ENCODE data around the gene SARDH.

Gene SARDH

DNA sequence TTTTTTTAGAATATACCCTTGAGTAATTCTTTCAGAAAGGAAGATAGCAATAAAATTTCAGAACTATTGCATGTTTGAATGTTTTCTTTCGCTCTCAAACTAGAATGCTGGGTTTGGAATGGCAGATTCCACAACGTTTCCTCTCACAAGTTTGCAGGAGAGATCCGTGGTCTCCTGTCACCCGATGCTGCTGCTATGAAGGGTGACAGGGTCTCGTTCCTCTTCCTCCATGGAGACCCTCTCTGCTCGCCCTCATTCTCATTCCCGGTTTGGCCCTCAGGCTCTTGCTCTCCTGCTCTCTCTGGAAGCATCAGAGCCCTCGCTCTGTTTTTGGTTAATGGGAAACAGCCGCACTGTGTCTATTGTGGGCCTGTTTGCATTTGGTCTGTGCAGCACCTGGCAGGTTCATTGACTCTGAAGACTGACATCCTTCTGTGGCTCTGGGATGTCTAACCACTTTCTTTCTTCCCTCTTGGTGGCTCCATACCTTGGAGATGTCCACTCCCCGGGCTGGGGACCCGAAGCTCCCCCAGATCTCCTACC lies 116.4 kb downstream of the SARDH start:
- no peak for DNase-seq

DNA sequence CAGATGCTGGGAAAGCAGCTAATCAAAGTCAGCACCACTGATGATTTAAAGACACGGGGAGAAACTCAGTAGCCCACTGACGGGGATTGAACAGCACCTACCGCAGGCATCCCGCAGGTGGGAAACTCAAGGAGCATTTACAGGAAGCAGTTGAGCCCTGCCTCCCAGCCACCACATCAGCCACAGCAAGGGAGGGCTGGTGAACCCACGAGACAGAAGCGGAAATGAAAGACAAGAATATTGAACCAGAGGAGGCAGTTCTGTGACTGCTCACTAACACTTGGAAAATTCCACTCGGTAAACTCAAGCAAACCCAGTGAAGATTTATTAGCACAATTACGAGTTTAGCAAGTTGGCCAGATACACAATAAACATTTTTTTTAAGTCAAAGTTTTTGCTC lies 118.4 kb downstream of the SARDH start:
- no peak for DNase-seq

DNA sequence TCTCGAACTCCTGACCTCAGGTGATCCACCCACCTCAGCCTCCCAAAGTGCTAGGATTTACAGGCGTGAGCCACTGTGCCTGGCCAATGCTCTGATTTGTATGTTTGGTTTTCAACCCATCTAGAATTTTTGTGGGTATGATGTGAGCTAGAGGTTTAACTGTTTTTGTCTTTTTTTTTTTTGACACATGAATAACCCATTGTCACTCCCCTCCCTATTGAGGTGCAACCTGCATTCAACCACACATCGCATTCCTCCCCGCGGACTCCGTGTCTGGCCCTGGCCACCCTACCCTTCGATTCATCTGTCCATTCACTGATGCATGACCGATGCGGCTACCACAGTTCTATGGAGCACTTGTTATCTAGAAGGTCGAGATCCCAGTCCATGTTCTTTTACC lies 119.4 kb downstream of the SARDH start:
- DNase-seq: no peak

DNA sequence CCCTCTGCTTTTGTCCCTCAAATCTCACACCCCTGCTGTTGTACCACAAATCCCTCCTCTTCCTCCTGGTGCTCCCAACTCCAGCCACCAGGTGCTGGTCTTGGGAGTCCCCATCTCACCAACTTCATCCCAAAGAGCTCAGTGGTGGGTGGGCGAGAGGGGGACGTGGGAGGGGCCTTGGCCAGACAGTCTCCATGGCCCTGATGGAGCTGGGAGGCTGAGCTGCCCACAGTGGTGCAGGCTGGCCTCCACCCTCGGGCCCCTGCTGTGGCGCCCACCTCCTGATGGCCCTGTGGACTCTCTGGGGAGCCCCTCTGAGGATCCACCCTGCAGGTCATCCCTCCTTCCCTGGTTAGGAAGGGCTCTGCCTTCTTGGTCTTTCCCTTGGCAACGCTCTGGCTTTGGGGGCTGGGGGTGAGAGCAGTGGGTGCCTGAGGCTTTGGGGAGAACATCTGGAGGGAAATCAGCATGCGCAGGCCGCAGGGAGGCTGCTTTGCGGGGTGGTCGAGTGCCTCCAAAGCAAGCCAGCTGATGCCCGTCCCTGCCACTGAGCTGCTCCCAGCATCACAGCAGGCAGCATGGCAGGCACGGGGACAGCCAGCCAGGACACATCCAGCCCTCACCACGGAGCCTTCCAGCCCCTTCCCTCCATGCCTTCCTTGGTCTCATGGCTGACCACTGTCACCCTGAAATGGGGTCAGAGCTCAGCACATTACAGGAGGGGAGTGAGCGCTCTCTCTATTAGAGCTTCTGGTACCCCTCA lies 121.3 kb downstream of the SARDH start:
- no peak for DNase-seq

DNA sequence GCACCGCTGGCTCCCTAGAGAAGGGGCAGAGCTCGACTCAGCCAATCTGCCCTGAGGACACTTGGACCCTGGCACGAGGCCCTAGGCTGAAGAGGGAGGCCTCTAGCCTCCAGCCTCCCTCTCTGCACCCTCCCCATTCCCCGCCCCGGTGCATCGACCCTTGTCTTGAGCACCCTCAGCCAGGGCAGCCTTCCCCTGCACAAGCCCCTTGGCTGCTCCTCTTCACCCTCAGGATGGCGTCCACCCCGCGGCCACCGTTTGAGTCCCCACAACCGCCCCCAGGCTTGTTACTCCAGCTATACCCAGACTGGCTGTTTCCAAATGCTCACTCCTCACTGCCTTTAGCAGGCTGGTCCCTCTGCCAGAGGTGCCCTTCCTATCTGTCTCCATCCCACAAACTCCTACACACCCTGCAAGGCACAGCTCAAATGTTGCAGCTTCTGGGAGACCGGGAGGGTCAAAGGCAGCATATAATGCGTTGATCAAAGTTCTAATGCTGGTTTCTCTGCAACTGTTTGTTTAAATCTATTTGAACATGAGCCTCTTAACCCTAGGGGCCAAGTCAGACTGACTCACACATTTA lies 122.5 kb downstream of the SARDH start:
- no peak for DNase-seq

DNA sequence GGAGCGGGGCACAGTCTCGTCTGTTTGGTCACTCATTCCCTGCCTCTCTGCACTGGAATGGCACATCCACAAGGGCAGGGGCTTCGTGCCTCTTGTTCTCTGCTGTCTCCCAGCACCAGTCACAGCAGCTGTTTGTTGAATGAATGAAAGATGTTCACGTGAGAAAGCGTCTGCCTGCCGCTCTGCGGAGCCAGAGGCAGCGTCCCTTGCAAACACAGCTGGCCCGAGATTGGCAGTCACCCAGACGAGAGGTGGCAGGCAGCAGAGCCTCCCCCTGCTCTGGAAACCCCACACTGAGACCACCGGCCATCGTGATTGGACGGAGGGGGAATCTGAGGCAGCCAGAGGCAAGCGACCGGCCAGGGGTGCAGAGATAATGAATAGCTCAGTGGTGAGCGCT lies 123.0 kb downstream of the SARDH start:
- DNase-seq: no peak

DNA sequence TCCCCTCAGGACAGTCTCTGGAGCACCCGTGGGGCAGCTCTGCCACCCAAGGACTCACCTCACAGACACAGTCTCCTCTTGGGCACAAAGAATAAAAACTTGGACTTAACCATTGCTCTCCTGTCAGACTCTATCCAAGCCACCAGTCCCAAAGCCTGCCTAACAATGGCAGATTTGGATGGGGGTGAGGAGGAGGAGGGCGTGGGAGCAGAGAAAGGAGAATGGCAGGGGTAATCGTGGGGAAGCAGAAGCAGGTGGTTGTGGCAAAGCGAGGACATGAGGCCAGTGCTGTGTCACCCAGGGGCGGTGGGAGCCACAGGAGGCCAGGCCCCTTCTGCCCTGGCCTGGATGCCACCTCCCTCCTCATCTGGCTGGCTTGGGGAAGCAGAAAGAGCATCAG lies 123.5 kb downstream of the SARDH start:
- no peak for DNase-seq

DNA sequence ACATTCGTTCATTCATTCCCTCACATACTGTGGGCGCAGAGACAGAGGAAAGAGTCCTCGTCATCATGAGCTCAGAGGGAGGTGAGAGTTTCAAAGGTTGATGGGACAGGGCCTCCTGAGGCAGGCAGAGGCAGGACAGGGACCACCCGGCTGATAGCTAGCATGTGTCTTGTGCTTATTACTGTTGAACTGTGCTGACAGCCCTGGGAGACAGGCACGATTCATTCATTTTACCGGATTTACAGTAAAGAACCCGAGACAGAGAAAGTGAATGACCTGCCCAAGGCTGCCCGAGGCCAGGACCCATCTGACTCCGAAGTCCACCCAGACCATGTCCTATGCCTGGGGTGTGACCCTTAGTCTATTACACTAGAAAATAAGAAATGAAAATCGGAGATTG lies 124.1 kb downstream of the SARDH start:
- no peak for DNase-seq

Measured in NCI-H1694 (cell line).